Measurements from ENCODE around the gene MMP7.

- TF ChIP-seq CTCF (IDR thresholded peaks at IDR 0.05 in 4 of 5, conservative IDR thresholded peaks at IDR 0.05 in 1 of 5), result no peak
- no peak for TF ChIP-seq POLR2A (IDR thresholded peaks at IDR 0.05)
Observed at GRCh38 chr11:102476069-102476468, 54.5 kb downstream of the MMP7 start.

All from gastrocnemius medialis (tissue), 4 donors.